Measurements from ENCODE around the gene PIGK. TPM values are rescaled to one million over a fixed set of nuclear protein-coding genes. Genes with fewer than 3 reads are reported as not detected.

Gene PIGK
- total and polyA plus RNA-seq, 10 of the 15 experiments (the other 5 are each of a cell fraction or from before 2014, with no cell fraction given), result 9.1 to 27.4 (median 16.9) TPM

- H3K4me3 ChIP-seq, result no peak overlapping the region
- BruUV-seq (replicated peaks), result no TSS peak
- in situ Hi-C loops (cut with MboI) (no loop called here), intact Hi-C loops (cut with micrococcal nuclease; ENCODE audit: unreplicated experiment) (no loop called here)
- FAIRE-seq (no peak), ATAC-seq (0 out of 3 replicates have a peak, but pooled peaks have one; percentile 23), DNase-seq (ENCODE audit: low read depth, low spot score) (no peak)
- H3K9ac ChIP-seq (ENCODE audit: control insufficient read depth, insufficient read depth, low read length), result no peak overlapping the region
- H3K27ac ChIP-seq (ENCODE audit: control insufficient read depth, insufficient read depth), result no peak overlapping the region
- no peaks in the 10 kb centered on the region for H3K79me2 ChIP-seq (ENCODE audit: control insufficient read depth, insufficient read depth, low read length)
- SMC1A ChIA-PET (ENCODE audit: uncharacterized antibody, unreplicated experiment), result interaction anchor here (0.8 to 2.0 kb wide), 12 partner anchors 8 to 109 kb away, joined by 3 to 7 read pairs (median 4); no protein-coding TSS in a partner anchor
- no peaks in the 10 kb centered on the region for H4K20me1 ChIP-seq (ENCODE audit: control insufficient read depth, insufficient read depth)
- CTCF ChIA-PET, result interaction anchor here (1.1 to 1.2 kb wide), 2 partner anchors 10 to 100 kb away, joined by 3 to 4 read pairs; no protein-coding TSS in a partner anchor
- TF ChIP-seq SPI1 (IDR thresholded peaks at IDR 0.05; ENCODE audit: borderline replicate concordance, insufficient read depth, low read depth, low read length) (peak; percentile 54; the same call in 1 of the 2 replicates), POU2F2 (IDR thresholded peaks at IDR 0.05; ENCODE audit: borderline replicate concordance, low read depth, low read length) (no peak), IKZF2 (IDR thresholded peaks at IDR 0.05) (peak in 1 of 2 experiments; percentile 18; a peak in 1 of 4 replicates)
- no peaks in the 10 kb centered on the region for H3K36me3 ChIP-seq (ENCODE audit: control insufficient read depth in 2 of 2, insufficient read depth in 2 of 2, low read length in 1 of 2)
- WGBS (ENCODE audit: insufficient coverage, insufficient replicate concordance, low lambda C conversion rate, missing lambda C conversion rate), result 8% methylated on average over 3 of the region's 3 CpGs
- no peak overlapping the region for H2AFZ ChIP-seq (ENCODE audit: control insufficient read depth, low read depth, low read length)
- no peak overlapping the region for H3K4me2 ChIP-seq (ENCODE audit: control insufficient read depth, insufficient read depth)
- RAD21 ChIA-PET (ENCODE audit: unreplicated experiment), result no interaction called here
- H3K27me3 ChIP-seq (replicated peaks in 1 of 2; ENCODE audit: control insufficient read depth in 2 of 2, insufficient read depth in 2 of 2, low read length in 1 of 2), result no peaks in the 10 kb centered on the region; a peak in 1 of 4 replicates
- H3K9me3 ChIP-seq (replicated peaks; ENCODE audit: control insufficient read depth, insufficient read depth, low read length), result no peaks in the 10 kb centered on the region
- POLR2A ChIA-PET, result no interaction called here
- H3K4me1 ChIP-seq (ENCODE audit: control insufficient read depth, insufficient read depth, low read length), result no peaks in the 10 kb centered on the region
These were observed 171.1 kb downstream of the PIGK start for GRCh38 chr1:77047978-77048614.

GRCh38 chr1:77047575-77047974 lies 171.7 kb downstream of the PIGK start:
- no peak overlapping the region for H3K27ac ChIP-seq (ENCODE audit: control insufficient read depth, insufficient read depth)
- no peaks in the 10 kb centered on the region for H3K36me3 ChIP-seq (ENCODE audit: control insufficient read depth in 2 of 2, insufficient read depth in 2 of 2, low read length in 1 of 2)
- H3K27me3 ChIP-seq (replicated peaks in 1 of 2; ENCODE audit: control insufficient read depth in 2 of 2, insufficient read depth in 2 of 2, low read length in 1 of 2), result no peaks in the 10 kb centered on the region; a peak in 1 of 4 replicates
- RAD21 ChIA-PET (ENCODE audit: unreplicated experiment), result no interaction called here
- in situ Hi-C loops (cut with MboI) (no loop called here), intact Hi-C loops (cut with micrococcal nuclease; ENCODE audit: unreplicated experiment) (no loop called here)
- H3K4me3 ChIP-seq, result no peak overlapping the region
- no peaks in the 10 kb centered on the region for H3K9me3 ChIP-seq (replicated peaks; ENCODE audit: control insufficient read depth, insufficient read depth, low read length)
- no peak overlapping the region for H3K9ac ChIP-seq (ENCODE audit: control insufficient read depth, insufficient read depth, low read length)
- BruUV-seq (replicated peaks), result no TSS peak
- no peaks in the 10 kb centered on the region for H3K4me1 ChIP-seq (ENCODE audit: control insufficient read depth, insufficient read depth, low read length)
- SMC1A ChIA-PET (ENCODE audit: uncharacterized antibody, unreplicated experiment), result interaction anchor here (0.9 to 2.0 kb wide), 7 partner anchors 13 to 109 kb away, joined by 3 to 7 read pairs (median 3); no protein-coding TSS in a partner anchor
- no peak for FAIRE-seq
- POLR2A ChIA-PET, result no interaction called here
- WGBS (ENCODE audit: insufficient coverage, insufficient replicate concordance, low lambda C conversion rate, missing lambda C conversion rate), result 11% methylated on average over 1 of the region's 1 CpG
- CTCF ChIA-PET, result no interaction called here
- H2AFZ ChIP-seq (ENCODE audit: control insufficient read depth, low read depth, low read length), result no peak overlapping the region
- ATAC-seq, result no peak
- no peak overlapping the region for H3K4me2 ChIP-seq (ENCODE audit: control insufficient read depth, insufficient read depth)
- no peaks in the 10 kb centered on the region for H3K79me2 ChIP-seq (ENCODE audit: control insufficient read depth, insufficient read depth, low read length)
- no peaks in the 10 kb centered on the region for H4K20me1 ChIP-seq (ENCODE audit: control insufficient read depth, insufficient read depth)
- no peak for DNase-seq (ENCODE audit: low read depth, low spot score)
- TF ChIP-seq USF2 (IDR thresholded peaks at IDR 0.05; ENCODE audit: borderline replicate concordance, low read depth, low read length), result no peak
- no peak for TF ChIP-seq IRF3 (IDR thresholded peaks at IDR 0.05)
- no peak for TF ChIP-seq JUND (IDR thresholded peaks at IDR 0.05; ENCODE audit: low read depth, low read length)
- TF ChIP-seq EED (IDR thresholded peaks at IDR 0.05; ENCODE audit: low read depth), result no peak
- TF ChIP-seq E2F4 (IDR thresholded peaks at IDR 0.05; ENCODE audit: low read depth, low read length), result no peak
- TF ChIP-seq CEBPB (IDR thresholded peaks at IDR 0.05; ENCODE audit: borderline replicate concordance in 1 of 2, low read depth in 2 of 2, low read length in 2 of 2), result no peak
- no peak for TF ChIP-seq ZBTB33 (IDR thresholded peaks at IDR 0.05)
- no peak for TF ChIP-seq BRCA1 (IDR thresholded peaks at IDR 0.05; ENCODE audit: low read depth, low read length)
- no peak for TF ChIP-seq RBBP5 (conservative IDR thresholded peaks at IDR 0.05)

All from GM12878 (cell line).